HG03439 (cell line): ENCODE results near the gene OR2T5.
"Not testable (repeated sequence)": the region's sequence is repeated elsewhere in the genome, so short reads cannot be mapped to it uniquely, and the experiment has no call there.

Source experiments
- ATAC-seq: cut with Tn5 transposase; IDR thresholded peaks from one replicate; pipeline ENCODE4 v1.9.1; 2021; ENCODE audit warnings: mild to moderate bottlenecking, moderate library complexity; ENCODE audit not compliant: unreplicated experiment

The OR2T5 gene, protein sequence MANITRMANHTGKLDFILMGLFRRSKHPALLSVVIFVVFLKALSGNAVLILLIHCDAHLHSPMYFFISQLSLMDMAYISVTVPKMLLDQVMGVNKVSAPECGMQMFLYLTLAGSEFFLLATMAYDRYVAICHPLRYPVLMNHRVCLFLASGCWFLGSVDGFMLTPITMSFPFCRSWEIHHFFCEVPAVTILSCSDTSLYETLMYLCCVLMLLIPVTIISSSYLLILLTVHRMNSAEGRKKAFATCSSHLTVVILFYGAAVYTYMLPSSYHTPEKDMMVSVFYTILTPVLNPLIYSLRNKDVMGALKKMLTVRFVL

DNA sequence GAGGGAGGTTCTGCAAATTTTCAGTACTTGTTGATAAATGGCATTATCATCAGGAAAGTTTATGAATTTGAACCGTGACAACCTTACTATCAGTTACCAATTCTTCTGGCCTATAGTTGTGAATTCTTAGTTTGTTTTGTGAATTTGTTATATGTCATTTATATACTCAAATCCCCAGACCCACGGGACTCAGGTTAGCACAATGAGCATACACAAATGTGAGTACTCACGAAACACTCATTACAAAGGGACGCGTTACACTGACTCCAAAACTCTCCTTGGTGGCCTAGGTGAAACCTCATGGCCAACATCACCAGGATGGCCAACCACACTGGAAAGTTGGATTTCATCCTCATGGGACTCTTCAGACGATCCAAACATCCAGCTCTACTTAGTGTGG, at the start of gene OR2T5:
OR2T5 (plus strand) TSS at position 301 of the 400 bp plus-strand sequence; CDS start at position 301, 0 bp downstream.
- ATAC-seq: not testable (repeated sequence)

DNA sequence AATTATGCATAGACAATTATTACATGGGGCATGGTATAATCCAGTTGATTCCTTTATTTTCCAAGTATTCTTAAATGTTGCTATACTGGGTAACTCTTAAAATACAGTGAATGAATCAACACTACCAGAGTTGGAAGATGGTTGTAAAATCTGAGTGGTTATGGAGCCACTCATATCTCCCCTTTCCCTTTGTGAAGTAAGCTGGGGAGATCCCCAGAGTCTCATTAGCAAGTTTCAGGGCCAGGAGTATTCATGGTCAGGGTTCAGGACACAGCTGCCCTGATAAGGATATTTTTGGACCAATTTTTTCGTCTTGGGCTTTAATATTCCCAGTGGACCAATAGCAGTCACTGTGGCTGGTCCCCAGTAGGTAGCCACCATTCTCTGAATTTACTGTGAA, 49.7 kb upstream of the OR2T5 start:
- not testable (repeated sequence) for ATAC-seq

DNA sequence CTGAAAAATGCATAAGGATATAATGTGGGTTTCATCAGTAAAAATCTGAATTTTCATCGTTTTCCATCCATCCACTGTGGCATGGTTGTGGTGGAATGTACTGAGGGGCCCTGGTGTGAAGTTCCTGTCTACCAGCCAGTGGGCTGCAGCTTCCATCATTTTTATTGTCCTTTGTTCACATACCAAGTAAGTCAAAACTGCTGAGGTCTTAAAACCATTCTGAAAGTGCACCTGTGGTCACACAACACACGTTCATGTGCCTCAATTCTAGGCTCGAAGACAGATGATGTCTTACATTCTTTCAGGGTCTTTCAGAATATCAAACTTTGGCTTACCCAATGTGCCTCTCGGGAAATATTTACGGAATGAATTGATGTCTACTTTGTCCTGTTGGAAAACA, 49.1 kb upstream of the OR2T5 start:
- ATAC-seq: not testable (repeated sequence)

DNA sequence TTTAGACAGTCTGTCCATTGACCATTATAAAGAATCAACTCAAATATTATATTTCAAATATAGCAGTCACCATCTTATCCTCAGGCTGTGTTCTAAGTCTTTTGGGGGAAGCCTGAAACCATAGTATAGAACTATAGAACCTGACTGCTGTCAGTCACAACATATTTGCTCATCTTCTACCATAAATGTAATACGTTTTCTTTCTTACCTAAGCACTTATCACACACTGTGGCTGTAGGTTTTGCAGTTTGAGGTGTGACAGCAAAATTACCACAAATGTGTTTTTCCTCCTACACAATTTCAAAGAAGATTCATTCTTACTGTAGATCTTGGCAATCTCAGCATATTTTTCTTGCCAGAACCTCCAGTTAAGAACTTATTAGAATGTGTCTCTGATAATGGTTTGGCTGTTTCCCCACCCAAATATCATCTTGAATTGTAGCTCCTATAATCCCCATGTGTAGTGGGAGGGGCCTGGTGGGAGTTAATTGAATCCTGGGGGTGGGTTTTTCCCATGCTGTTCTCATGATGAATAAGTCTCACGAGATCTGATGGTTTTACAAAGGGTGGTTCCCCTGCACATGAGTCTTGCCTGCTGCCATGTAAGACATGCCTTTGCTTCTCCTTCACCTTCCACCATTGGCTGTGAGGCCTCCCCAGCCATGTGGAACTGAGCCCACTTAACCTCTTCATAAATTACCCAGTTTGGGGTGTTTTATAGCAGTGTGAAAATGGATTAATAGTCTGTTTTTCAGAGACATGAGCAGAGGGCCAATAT, 45.7 kb upstream of the OR2T5 start:
- ATAC-seq: not testable (repeated sequence)

DNA sequence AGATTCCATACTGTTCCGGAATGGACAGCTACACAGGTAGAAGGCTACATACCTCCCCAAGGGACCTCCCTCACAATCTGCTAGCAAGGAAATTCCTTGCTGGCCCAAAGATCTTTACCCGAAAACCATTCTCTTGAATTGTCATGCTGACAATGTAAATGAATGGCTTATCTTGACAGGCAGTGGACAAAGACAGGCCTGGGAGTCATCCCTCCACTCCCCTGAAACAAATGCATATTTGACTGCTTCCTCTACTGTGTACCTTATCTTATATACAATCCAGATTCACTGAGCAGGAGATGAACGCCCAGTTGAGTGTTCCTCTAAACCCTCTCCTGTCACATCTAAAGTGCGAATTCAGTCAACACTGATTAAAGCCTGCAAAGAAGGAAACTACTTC, 43.8 kb upstream of the OR2T5 start:
- not testable (repeated sequence) for ATAC-seq

DNA sequence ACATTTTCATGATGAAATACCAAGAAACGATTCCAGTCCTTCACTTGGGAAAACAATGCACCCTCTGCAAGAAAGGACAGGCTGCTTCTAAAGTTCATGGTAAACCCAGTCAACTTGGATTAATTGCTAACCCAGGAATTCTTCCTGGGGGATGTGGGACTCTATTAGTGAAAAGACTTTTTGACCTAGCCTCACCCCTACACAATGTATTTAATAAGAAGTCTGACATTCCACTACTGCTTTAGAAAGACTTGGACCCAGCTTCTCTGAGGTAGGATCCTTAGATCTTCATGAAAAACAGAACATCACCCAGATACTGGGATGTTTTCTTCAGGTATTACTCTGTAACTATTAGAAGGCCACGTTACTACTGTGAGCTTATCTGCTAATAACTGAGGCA, 43.0 kb upstream of the OR2T5 start, which contains the start of gene OR2T2:
OR2T2 (plus strand) TSS at position 239 of the 400 bp plus-strand sequence. CDS start 7,161 bp downstream, outside the sequence.
- ATAC-seq: not testable (repeated sequence)

DNA sequence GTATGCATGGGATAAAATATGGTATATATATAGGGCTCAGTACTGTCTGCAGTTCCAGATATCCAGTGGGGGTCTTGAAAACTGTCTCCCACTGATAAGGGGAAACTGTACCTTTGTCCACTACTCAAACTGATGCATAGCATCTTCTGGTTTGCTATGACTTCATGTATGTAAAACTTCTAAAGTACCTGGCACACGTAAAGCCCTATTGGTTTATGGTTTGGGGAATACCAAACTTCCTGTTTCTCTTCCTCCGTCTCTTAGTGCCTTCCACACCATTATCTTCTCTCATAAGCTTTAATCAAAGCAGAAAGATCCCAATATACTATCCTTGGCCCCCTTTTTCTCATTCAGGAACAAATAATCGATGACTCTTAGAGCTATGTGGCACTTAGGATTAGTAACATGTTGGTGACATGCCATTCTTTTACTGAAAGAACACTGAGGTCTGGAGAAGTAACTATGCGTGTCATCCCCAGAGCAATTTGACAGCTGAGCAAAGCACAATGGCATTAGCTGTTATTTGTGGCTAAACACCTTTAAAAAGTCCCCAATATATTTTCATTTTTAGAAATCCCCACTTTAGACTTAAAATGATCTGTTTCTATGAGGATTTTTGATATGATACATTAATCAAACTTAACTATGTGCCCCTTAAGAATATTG, 39.8 kb upstream of the OR2T5 start:
- ATAC-seq: peak; percentile 42

DNA sequence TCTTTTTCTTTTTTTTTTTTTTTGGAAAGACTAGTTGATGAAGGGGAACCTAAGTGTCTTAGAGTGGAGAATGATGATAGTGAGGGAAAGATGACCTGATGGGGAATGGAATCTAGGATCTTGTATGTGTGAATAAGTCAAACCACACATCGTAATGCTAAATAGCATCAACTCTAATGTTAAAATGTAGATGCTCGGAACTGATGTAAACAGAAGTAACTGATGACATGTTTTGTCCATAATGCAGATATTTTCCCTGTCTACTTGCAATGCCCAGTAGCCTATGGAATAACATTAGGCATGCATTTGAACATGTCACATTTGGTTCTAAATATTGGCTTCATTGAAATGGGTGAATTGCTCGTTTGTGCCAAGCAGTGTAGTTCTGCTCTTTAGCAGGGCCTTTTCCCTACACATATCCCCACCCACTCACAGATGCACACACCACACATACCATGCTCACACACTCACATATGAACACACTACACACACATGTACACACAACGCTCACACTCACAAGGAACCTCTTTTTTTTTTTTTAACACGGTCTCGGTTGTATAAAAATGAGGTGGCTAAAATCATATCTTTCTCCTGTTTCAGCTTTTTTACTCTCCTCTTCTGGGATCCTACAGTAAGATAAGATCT, 38.4 kb upstream of the OR2T5 start:
- not testable (repeated sequence) for ATAC-seq

DNA sequence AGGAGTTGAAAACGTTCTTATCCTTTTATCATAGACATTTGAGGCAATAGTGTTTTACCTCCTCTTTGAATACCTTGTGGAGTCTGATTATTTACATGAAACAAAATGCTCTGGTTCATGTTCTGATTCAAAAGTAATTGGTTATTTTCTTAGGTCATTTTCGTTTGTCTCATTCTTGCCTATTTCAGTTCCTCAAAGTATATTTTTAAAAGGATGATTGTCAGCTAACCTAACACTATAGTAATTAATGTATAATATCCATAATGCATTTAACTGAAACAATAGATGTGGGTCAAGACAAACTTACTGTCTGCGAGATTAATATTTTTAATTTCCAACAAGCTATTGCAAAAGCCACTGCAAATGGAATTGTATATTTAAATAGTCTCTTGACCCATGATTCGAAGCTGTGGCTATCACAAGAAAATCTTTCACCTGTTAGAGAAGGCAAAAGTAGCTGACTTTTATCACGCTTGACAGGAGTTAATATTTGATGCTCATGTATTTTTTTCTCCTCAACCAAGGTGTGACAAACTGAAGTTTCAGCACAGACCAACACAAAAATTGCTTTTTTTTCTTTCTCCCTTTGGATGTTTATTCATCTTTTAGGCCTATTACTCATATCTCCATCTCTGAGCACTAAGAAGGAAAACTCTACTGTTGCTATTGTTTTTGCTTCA, 37.8 kb upstream of the OR2T5 start:
- ATAC-seq: peak; percentile 61

DNA sequence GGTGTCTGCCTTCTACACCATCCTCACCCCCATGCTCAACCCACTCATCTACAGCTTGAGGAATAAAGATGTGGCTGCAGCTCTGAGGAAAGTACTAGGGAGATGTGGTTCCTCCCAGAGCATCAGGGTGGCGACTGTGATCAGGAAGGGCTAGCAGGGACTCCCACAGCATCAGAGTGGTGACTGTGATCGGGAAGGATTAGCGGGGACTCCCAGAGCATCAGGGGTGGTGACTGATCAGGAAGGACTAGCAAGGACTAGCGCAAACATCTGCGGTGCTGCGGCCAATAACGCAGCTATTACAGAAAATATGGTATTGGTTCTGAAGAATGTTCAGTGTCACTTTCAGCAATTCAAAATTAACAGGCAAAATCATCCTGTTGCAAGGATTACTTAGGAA, 34.8 kb upstream of the OR2T5 start:
- ATAC-seq: not testable (repeated sequence)

DNA sequence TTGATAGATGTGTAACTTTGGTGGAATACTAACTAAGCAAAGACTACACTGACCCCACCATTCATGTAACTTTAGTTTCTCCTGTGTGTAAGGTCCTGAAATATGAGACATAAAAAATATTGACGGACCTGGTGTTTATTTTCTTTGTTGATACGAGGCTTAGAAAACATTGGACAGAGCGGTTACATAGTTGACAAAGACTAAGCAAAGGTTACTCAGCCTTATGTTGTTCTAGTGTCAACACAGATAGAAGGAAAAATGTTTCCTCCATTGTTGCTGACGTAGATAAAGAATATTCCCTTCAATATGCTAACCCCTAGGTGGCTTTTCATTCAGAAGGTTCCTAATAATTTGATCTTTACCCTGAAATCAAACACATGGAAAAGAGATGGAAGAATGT, 33.3 kb upstream of the OR2T5 start:
- ATAC-seq: not testable (repeated sequence)

DNA sequence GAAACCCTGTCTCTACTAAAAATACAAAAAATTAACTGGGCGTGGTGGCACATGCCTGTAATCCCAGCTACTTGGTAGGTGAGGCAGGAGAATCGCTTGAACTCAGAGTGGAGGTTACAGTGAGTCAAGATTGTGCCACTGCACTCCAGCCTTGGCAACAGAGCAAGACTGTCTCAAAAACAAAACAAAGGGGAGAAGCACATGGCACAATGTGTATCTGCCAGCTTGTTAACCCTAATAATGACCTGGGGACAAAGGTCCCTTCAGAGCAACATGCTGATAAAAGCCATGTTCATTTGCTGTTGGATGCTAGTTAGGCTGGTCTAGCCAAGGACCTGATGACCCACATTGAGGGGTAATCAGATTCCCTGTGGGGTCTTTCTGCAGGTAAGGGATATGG, 31.8 kb upstream of the OR2T5 start:
- ATAC-seq: not testable (repeated sequence)

DNA sequence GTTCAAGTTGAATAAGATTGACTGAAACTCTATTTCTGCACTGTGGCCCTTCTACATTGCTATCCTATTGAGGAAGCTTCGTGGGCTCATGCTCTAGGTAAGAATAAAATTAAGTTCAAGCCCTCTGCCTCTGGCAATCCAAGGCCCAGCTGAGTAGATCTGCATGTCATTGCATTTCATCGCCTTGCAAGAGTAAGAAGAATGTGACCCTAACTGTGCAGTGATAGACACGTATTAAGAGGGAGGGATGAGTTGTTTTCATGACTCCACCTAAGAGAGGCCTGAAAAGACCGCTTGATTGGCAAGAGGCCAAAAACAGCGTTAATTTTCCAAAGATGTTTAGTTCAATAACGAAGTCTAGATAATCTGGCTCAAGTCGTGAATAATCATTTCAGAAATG, 29.3 kb upstream of the OR2T5 start:
- not testable (repeated sequence) for ATAC-seq

DNA sequence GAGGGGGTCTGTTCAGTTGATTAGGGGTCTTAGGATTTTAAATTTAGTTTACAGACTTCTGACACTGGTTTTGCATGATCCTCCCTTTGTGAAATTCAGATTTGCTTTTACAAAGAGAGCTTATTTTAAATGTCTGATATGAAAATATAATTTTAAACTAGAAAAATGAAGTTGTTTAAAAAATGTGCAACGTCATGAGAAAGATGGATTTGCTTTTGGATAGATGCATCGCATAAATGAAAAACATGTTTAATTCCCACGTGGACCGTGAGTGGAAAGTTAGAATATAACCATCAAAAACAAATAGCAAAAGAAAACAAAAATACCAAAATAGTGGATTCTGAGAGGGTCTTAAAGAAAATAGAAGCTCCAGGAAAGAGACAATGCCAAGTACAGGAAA, 17.2 kb upstream of the OR2T5 start:
- ATAC-seq: no peak

DNA sequence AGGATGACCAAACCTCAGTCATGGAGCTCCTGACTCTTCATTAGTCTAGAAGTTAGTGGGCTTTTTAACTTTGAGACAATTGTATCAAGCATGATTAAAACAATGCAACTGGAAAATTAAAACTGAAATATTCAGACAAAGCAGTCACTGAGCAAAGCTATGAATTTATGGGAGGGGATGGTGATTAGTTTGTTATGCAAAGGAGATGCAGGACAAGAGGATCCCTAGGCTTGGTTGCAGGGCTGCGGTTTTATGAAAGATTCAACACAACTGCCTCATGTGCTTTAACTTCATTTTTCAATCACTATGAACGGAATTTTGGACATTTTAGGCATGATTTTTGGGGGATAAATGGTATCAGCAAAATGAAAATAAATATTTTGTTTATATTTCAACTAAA, 16.3 kb upstream of the OR2T5 start:
- ATAC-seq: not testable (repeated sequence)

DNA sequence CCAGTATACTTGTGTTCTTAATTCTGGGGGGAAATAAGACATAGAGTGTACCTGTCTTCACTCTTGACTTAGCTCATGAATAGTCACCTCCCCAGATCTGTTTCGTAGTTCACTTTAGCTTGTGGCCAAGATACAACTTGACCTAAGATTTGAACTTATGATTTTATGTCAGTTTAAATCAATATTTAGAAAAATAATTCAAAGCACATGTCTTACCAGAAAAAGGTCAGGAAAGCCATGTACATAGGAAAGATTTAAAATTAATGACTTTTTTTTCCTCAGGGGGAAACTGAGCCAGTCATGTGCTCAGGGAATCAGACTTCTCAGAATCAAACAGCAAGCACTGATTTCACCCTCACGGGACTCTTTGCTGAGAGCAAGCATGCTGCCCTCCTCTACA, 15.3 kb upstream of the OR2T5 start, which contains the start of gene OR2T3:
OR2T3 (plus strand) TSS at position 301 of the 400 bp plus-strand sequence; CDS start at position 301, 0 bp downstream.
- ATAC-seq: not testable (repeated sequence)

DNA sequence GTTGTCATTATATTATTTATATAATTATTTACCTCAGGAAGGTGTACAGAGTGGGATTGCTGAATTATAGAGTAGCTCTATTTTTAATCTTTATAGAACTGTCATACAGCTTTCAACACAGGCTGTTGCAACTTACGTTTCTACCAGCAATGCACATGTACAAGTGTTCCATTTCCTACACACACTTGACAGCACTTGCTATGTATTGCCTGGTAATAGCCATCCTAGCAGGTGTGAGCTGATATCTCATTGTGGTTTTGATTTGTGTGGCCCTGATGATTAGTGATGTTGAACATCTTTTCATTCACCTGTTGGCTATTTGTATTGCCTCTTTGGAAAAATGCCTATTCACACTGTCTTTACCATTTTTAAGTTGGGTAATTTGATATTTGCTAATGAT, 12.7 kb upstream of the OR2T5 start:
- peak; percentile 91 for ATAC-seq

DNA sequence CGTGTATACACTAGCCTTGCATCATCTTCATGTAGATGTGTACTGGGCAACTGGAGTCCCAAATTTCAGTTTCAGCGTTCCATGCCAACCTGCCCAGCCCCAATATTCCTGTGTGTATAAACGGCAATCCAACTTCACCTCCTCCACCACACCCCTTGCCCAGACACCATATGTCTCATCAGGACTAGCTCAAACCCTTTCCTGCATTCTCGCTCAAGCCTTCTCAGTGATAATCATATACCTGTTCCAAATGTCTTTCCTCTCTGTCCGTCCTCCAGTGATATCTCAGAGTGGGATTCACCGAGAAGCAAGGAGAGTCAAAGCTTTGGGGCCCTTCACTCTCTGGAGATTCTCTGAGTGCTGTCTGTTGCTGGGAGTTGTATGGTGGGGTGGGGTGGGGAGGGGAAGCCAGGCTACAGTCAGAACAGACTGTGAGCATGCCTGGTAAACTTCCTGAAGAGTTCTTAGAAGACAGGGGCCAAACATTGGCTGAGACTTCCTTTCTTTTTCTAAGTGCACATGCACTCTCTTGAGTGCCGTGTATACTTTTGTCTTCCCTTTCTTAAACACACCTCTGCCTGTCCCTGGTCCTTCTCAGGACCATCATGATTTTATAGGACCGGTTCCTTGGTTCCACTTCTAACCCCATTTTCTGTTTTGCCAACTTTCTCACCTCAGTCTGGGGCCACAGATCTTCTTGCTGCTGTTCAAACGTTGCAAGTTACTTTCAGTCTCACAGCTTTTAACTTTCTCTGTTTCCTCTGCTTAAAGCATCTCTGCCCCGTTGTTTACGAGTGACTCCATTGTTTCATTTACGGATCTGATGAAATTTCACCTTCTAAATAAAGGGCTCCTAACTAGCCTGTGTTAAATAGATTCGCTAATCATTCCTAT, 6.5 kb upstream of the OR2T5 start:
- peak; percentile 90 for ATAC-seq

DNA sequence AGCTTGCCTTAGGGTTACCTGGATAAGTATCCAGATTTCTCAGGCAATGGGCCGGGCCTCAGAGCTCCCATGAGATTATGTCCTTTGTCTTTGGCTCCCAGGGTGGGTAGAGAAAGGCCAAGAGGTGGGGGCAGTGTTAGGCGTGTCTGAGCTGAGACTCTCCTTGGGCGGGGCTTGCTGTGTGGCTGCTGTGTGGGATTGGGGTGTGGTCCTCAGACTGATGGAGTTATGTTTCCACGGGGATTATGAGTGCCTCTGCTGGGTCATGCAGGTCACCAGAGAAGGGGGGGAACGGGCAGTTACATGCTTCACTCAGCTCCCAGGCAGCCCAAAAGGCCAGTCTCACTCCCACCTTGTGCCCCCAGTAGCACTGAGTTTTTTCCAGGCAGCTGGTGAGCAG, 8.3 kb downstream of the OR2T5 start:
- not testable (repeated sequence) for ATAC-seq
